Pancreas (tissue), 10 donors: ENCODE data around the gene RPTOR. TPM values are rescaled to one million over a fixed set of nuclear protein-coding genes. Genes with fewer than 3 reads are reported as not detected.
"Not testable (repeated sequence)": the region's sequence is repeated elsewhere in the genome, so short reads cannot be mapped to it uniquely, and the experiment has no call there.

Source experiments
- ATAC-seq, 4 donors: fragments of 200-7000 bp; cut with Tn5 transposase; one replicate each; pipeline versions ENCODE4 v1.8.0 to v1.9.1; 2020; ENCODE audit warnings: mild to moderate bottlenecking in 4 of 4, moderate library complexity in 4 of 4
- DNase-seq, 6 donors: peaks; one replicate each; pipeline ENCODE4 v3.0.0-alpha.2; 2020
- FAIRE-seq: peaks from 2 replicates; lab custom pipeline; 2012; peaks lifted over from hg19 to GRCh38; lab: Jason Lieb, UNC
- H3K27ac ChIP-seq, 4 donors: fragments of 200-600 bp; sonication (generic); 1 replicate in 3 of 4; 2 replicates in 1 of 4; pipeline versions ENCODE4 v1.5.0 to v1.8.0; 2020
- H3K27me3 ChIP-seq, 4 donors: fragments of 200-600 bp; one replicate each; pipeline ENCODE4 v1.8.0; 2021
- H3K36me3 ChIP-seq, 3 donors: fragments of 200-600 bp; sonication (generic) in 1 of 3; one replicate each; pipeline versions ENCODE4 v1.5.0 to v1.8.0; 2020 to 2021
- H3K4me1 ChIP-seq, 3 donors: fragments of 200-600 bp; one replicate each; pipeline ENCODE4 v1.8.0; 2021
- H3K4me3 ChIP-seq, 4 donors: fragments of 200-600 bp; sonication (generic) in 2 of 4; one replicate each; pipeline versions ENCODE4 v1.5.0 to v1.8.0; 2020 to 2021
- H3K9me3 ChIP-seq, 4 donors: fragments of 200-600 bp; one replicate each; pipeline ENCODE4 v1.8.0; 2021
- WGBS, 2 donors: extraction: QIAGEN DNeasy Blood & Tissue Kit; methylation state at CpG; one replicate each; pipeline ENCODE4 v1.1.7; 2013; 5-methylcytosine and 5-hydroxymethylcytosine counted together
- intact Hi-C, 3 donors: fragments of 100-400 bp; cut with DNase I; formaldehyde crosslinking; loops; one replicate each; pipeline versions ENCODE4 v1.11.1 to v1.14.2; 2022
- polyA plus RNA-seq, 2 donors: library from polyadenylated mRNA; stranded (reverse); fragments of 200-250 nt; gene quantifications; one replicate each; pipeline ENCODE4 v1.2.3, GENCODE V29; 2013
- total RNA-seq, 6 donors: library from RNA; stranded (reverse); fragmentation: NEBNext Ultra II Directional in 4 of 6; extraction: Animal tissue kit (Norgen Biotek cat#: 25700) in 4 of 6; gene quantifications; one replicate each; pipeline versions ENCODE4 v1.2.1 to v1.2.4, GENCODE V29; 2021 to 2023
- TF ChIP-seq, protein P1 (sequence below), 4 donors: fragments of 200-600 bp; sonication (generic) in 3 of 4; IDR thresholded peaks; one replicate each; pipeline versions ENCODE4 v1.5.0 to v1.8.0; 2021; ENCODE audit warnings: antibody characterized with exemption in 4 of 4
- donor health status: healthy with polysubstance abuse.
- donor health status: DM: no; HTN: no; CAD: no; lungs with moderate emphysema.
- donor health status: DM: no; HTN: no; CAD: no.
- donor health status: control.
- donor health status: control.
- donor health status: Bipolar disorder and iron deficiency.
- donor health status: DM: yes; HTN: yes; CAD: no.
- donor health status: DM: no; HTN: no; CAD: no.
- donor health status: DM: no; HTN: no; CAD: no.
- donor health status: DM: yes; HTN: yes; CAD: no.

The RPTOR gene
- total and polyA plus RNA-seq, 8 donors: 5.0 to 18.9 (median 13.2) TPM

- Histone ChIP-seq H3K4me3 (no peak overlapping the region), H3K36me3 (no peaks in the 10 kb centered on the region), H3K9me3 (no peaks in the 10 kb centered on the region), H3K4me1 (peaks cover 0 to 10% (median 0%) of the 10 kb centered on the region in 3 donors), H3K27ac (no peak overlapping the region), H3K27me3 (no peaks in the 10 kb centered on the region)
- no peak for ATAC-seq
- TF ChIP-seq, protein P1, sequence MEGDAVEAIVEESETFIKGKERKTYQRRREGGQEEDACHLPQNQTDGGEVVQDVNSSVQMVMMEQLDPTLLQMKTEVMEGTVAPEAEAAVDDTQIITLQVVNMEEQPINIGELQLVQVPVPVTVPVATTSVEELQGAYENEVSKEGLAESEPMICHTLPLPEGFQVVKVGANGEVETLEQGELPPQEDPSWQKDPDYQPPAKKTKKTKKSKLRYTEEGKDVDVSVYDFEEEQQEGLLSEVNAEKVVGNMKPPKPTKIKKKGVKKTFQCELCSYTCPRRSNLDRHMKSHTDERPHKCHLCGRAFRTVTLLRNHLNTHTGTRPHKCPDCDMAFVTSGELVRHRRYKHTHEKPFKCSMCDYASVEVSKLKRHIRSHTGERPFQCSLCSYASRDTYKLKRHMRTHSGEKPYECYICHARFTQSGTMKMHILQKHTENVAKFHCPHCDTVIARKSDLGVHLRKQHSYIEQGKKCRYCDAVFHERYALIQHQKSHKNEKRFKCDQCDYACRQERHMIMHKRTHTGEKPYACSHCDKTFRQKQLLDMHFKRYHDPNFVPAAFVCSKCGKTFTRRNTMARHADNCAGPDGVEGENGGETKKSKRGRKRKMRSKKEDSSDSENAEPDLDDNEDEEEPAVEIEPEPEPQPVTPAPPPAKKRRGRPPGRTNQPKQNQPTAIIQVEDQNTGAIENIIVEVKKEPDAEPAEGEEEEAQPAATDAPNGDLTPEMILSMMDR (IDR thresholded peaks at IDR 0.05): no peak
- intact Hi-C loops: no loop called here
- FAIRE-seq: no peak
- no peak for DNase-seq
- 89 to 94% methylated on average over 5 of the region's 5 CpGs for WGBS, 2 donors
Observed at GRCh38 chr17:80696964-80697363, 152.3 kb downstream of the RPTOR start.

- no peak for FAIRE-seq
Observed at GRCh38 chr17:80698297-80698696, 153.7 kb downstream of the RPTOR start.

GRCh38 chr17:80699205-80699604 is 154.6 kb downstream of the RPTOR start:
- DNase-seq, H3K4me3 ChIP-seq, H3K27ac ChIP-seq, ATAC-seq, H3K9me3 ChIP-seq, intact Hi-C loops, H3K36me3 ChIP-seq, H3K27me3 ChIP-seq, FAIRE-seq: not testable (repeated sequence)
- WGBS, 2 donors: 100% methylated on average over 3 of the region's 3 CpGs
- peaks cover 0 to 10% (median 0%) of the 10 kb centered on the region in 3 donors for H3K4me1 ChIP-seq

More at GRCh38 chr17:80698297-80698696, 153.7 kb downstream of the RPTOR start:
- H3K36me3 ChIP-seq: no peaks in the 10 kb centered on the region
- 92 to 94% methylated on average over 14 of the region's 14 CpGs for WGBS, 2 donors
- H3K9me3 ChIP-seq: no peaks in the 10 kb centered on the region
- intact Hi-C loops: no loop called here
- H3K4me3 ChIP-seq: no peak overlapping the region
- H3K27me3 ChIP-seq: no peaks in the 10 kb centered on the region
- TF ChIP-seq, protein P1 (IDR thresholded peaks at IDR 0.05): no peak
- H3K27ac ChIP-seq: no peak overlapping the region
- no peak for DNase-seq
- H3K4me1 ChIP-seq: peaks cover 0 to 10% (median 0%) of the 10 kb centered on the region in 3 donors
- ATAC-seq: no peak

GRCh38 chr17:80701730-80702129 is 157.1 kb downstream of the RPTOR start:
- intact Hi-C loops: no loop called here
- TF ChIP-seq, protein P1 (IDR thresholded peaks at IDR 0.05): no peak

GRCh38 chr17:80702315-80703141 is 157.9 kb downstream of the RPTOR start:
- no peak overlapping the region for H3K4me3 ChIP-seq
- no peak overlapping the region for H3K27ac ChIP-seq
- H3K27me3 ChIP-seq: no peaks in the 10 kb centered on the region
- intact Hi-C loops: no loop called here
- WGBS, 2 donors: 91 to 92% methylated on average over 18 of the region's 18 CpGs
- no peak for DNase-seq
- no peaks in the 10 kb centered on the region for H3K36me3 ChIP-seq
- TF ChIP-seq, protein P1 (IDR thresholded peaks at IDR 0.05): no peak
- no peaks in the 10 kb centered on the region for H3K4me1 ChIP-seq
- FAIRE-seq: no peak
- no peak for ATAC-seq
- no peaks in the 10 kb centered on the region for H3K9me3 ChIP-seq

More at GRCh38 chr17:80701730-80702129, 157.1 kb downstream of the RPTOR start:
- FAIRE-seq: no peak
- H3K4me3 ChIP-seq: no peak overlapping the region
- H3K4me1 ChIP-seq: no peaks in the 10 kb centered on the region
- H3K36me3 ChIP-seq: no peaks in the 10 kb centered on the region
- no peak for DNase-seq
- no peak for ATAC-seq
- H3K27me3 ChIP-seq: no peaks in the 10 kb centered on the region
- 94 to 95% methylated on average over 9 of the region's 9 CpGs for WGBS, 2 donors
- no peak overlapping the region for H3K27ac ChIP-seq
- no peaks in the 10 kb centered on the region for H3K9me3 ChIP-seq
